ENCODE data around the gene PITX3. TPM values are rescaled to one million over a fixed set of nuclear protein-coding genes. Genes with fewer than 3 reads are reported as not detected.

PITX3 gene
- total and polyA plus RNA-seq, 2 experiments from 2014 or later = not detected

DNA sequence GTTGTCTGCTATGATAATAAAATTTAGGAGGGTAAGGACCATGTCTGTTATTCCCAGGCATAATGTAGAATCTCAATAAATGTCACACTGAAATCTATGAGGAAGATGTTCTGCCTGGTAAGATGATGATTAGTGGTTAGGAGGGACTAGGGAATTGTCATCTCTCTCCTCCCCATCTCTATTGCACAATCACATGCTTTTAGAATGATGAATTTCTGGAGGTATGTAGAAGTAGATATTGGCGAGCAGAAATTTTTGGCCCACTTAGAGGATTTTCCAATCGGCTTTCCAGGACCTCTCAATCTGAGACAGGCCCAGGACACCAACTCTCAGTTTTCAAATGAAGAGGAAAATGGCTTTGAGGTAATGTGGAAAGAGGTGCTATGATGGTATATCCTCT lies 2.0 kb upstream of the PITX3 start:
- peaks cover 25% of the 10 kb centered on the region for H3F3A ChIP-seq (ENCODE audit: insufficient read depth)
- H3K27ac ChIP-seq = peak overlapping the region; percentile 39; the same call in 1 of the 2 replicates
- 2 to 3% methylated on average over 2 of the region's 2 CpGs for WGBS, 2 experiments (ENCODE audit: low coverage in 1 of 2, low lambda C conversion rate in 2 of 2, missing lambda C conversion rate in 2 of 2)
- in situ Hi-C loops (cut with MboI) = no loop called here
- H3K36me3 ChIP-seq (ENCODE audit: low read depth) = no peaks in the 10 kb centered on the region; the same call in 1 of the 2 replicates
- peak; percentile 89 for DNase-seq
- peak overlapping the region; percentile 50 for H3K4me2 ChIP-seq (ENCODE audit: unreplicated experiment)
- H3K4me3 ChIP-seq = no peak overlapping the region
- no peak overlapping the region for H3K9ac ChIP-seq
- no peak overlapping the region for H2AFZ ChIP-seq
- peaks cover 29% of the 10 kb centered on the region for H3K79me2 ChIP-seq (ENCODE audit: insufficient read depth)
- peaks cover 30% of the 10 kb centered on the region for H3K4me1 ChIP-seq (ENCODE audit: insufficient read depth)
- no peaks in the 10 kb centered on the region for H3K9me2 ChIP-seq (ENCODE audit: insufficient read depth)
- H3K27me3 ChIP-seq (replicated peaks; ENCODE audit: insufficient read depth) = no peaks in the 10 kb centered on the region
- no peak for TF ChIP-seq EZH2phosphoT487 (IDR thresholded peaks at IDR 0.05; ENCODE audit: insufficient read depth, low read depth)
- no peaks in the 10 kb centered on the region for H3K9me3 ChIP-seq (ENCODE audit: low read depth)
- peaks cover 12% of the 10 kb centered on the region for H4K20me1 ChIP-seq (ENCODE audit: insufficient read depth)

DNA sequence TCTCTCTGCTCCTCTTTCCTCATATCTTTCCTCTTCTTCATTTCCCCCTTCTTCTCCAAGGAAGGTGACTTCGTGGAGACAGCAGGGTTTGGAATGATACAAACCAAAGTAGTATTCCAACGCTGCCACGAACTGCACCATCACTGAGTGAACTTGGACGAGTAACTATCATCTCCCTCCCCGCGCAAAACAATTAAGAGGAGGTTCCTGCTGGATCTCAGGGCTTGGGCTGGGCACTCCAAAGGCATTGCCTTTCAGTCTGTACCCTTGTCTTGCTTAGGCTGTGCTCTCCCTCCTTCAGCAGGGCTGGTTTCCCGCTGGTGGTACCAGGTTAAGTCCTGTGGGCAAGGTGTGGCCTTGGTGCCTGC lies 790 bp upstream of the PITX3 start:
- peak overlapping the region; percentile 29 for H3K27ac ChIP-seq
- H3K79me2 ChIP-seq (ENCODE audit: insufficient read depth) = peaks cover 17% of the 10 kb centered on the region
- peaks cover 18% of the 10 kb centered on the region for H3K4me1 ChIP-seq (ENCODE audit: insufficient read depth)
- H3K9me3 ChIP-seq (ENCODE audit: low read depth) = no peaks in the 10 kb centered on the region
- in situ Hi-C loops (cut with MboI) = no loop called here
- H3K36me3 ChIP-seq (ENCODE audit: low read depth) = no peaks in the 10 kb centered on the region
- no peaks in the 10 kb centered on the region; the same call in 1 of the 2 replicates for H4K20me1 ChIP-seq (ENCODE audit: insufficient read depth)
- TF ChIP-seq EZH2 (IDR thresholded peaks at IDR 0.05; ENCODE audit: insufficient read depth, poor library complexity, severe bottlenecking) (no peak), EZH2phosphoT487 (IDR thresholded peaks at IDR 0.05; ENCODE audit: insufficient read depth, low read depth) (no peak)
- peak; percentile 52 for DNase-seq
- peak overlapping the region; percentile 85 for H2AFZ ChIP-seq
- WGBS, 2 experiments (ENCODE audit: low coverage in 1 of 2, low lambda C conversion rate in 2 of 2, missing lambda C conversion rate in 2 of 2) = 6 to 8% methylated on average over 7 of the region's 7 CpGs
- peak overlapping the region; percentile 83 for H3K4me3 ChIP-seq
- H3K9me2 ChIP-seq (ENCODE audit: insufficient read depth) = no peaks in the 10 kb centered on the region
- H3K27me3 ChIP-seq (replicated peaks; ENCODE audit: insufficient read depth) = no peaks in the 10 kb centered on the region
- H3K9ac ChIP-seq = peak overlapping the region; percentile 76
- peak overlapping the region; percentile 93 for H3K4me2 ChIP-seq (ENCODE audit: unreplicated experiment)
- H3F3A ChIP-seq (ENCODE audit: insufficient read depth) = peaks cover 25% of the 10 kb centered on the region

DNA sequence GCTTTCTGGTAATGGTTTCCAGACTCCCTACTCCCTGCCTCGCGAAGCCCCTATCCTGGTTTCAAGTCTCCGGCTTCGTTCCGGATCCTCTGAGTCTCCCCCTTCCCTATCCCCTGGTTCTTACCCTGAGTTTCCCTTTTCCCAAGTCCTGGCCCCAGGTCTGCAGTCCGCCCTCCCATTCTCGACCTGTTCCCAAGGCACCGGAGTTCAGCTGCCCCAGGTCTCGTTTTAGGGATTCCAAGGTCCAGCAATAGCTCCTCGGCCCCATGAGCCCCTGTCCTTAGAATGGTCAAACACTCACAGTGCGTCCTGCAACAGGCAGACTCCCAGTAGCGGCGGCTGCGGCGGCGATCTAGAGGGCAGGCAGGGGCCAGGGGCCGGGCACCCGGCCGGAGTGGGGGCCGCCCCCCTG lies 274 bp downstream of the PITX3 start:
- WGBS, 2 experiments (ENCODE audit: low coverage in 1 of 2, low lambda C conversion rate in 2 of 2, missing lambda C conversion rate in 2 of 2) = 5 to 7% methylated on average over 16 to 19 of the region's 20 CpGs
- Histone ChIP-seq H2AFZ (peak overlapping the region; percentile 85), H3K27me3 (replicated peaks; ENCODE audit: insufficient read depth) (no peaks in the 10 kb centered on the region), H3K79me2 (ENCODE audit: insufficient read depth) (peaks cover 6% of the 10 kb centered on the region), H3K4me1 (ENCODE audit: insufficient read depth) (peaks cover 12% of the 10 kb centered on the region), H3K27ac (no peak overlapping the region), H3K9me3 (ENCODE audit: low read depth) (no peaks in the 10 kb centered on the region), H3K36me3 (ENCODE audit: low read depth) (no peaks in the 10 kb centered on the region), H3K4me2 (ENCODE audit: unreplicated experiment) (peak overlapping the region; percentile 93), H3K9me2 (ENCODE audit: insufficient read depth) (no peaks in the 10 kb centered on the region), H4K20me1 (ENCODE audit: insufficient read depth) (no peaks in the 10 kb centered on the region; the same call in 1 of the 2 replicates), H3F3A (ENCODE audit: insufficient read depth) (peaks cover 24% of the 10 kb centered on the region), H3K4me3 (peak overlapping the region; percentile 83), H3K9ac (peak overlapping the region; percentile 76; the same call in 1 of the 2 replicates)
- no peak for TF ChIP-seq EZH2 (IDR thresholded peaks at IDR 0.05; ENCODE audit: insufficient read depth, poor library complexity, severe bottlenecking)
- TF ChIP-seq EZH2phosphoT487 (IDR thresholded peaks at IDR 0.05; ENCODE audit: insufficient read depth, low read depth) = no peak
- in situ Hi-C loops (cut with MboI) = no loop called here
- DNase-seq = no peak

DNA sequence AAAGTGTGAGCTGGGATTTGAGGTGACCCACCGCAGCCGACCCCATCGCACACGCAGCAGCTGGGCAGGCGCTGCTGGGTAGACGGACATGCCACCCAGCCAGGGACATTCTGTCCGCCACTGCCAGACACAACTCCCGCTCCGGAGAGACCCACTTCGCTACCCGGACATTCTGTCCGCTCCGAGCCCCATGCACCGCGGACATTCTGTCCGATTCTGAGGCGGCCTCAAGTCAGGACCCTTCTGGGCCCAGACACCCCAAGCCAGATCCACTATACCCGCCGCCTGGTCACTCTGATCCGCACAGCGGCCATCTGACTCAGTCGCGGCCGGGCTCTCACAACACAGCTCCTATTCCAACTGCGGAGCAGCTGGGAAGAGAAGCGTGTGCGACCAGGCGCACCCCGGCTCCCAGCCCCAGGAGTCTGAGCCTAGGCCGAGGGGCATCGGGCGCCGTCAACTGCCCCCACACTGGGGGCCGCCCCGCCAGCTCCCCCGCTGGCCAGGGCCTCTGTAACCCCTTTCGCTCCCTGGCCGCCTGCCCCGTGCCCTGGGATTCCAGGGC lies 763 bp downstream of the PITX3 start:
- Histone ChIP-seq H3K27ac (no peak overlapping the region), H3K79me2 (ENCODE audit: insufficient read depth) (peaks cover 2% of the 10 kb centered on the region), H4K20me1 (ENCODE audit: insufficient read depth) (no peaks in the 10 kb centered on the region), H3K4me1 (ENCODE audit: insufficient read depth) (peaks cover 12% of the 10 kb centered on the region), H3K9ac (no peak overlapping the region; the same call in 1 of the 2 replicates), H3K36me3 (ENCODE audit: low read depth) (no peaks in the 10 kb centered on the region), H3K27me3 (replicated peaks; ENCODE audit: insufficient read depth) (no peaks in the 10 kb centered on the region), H3K4me3 (peak overlapping the region; percentile 83), H3K9me3 (ENCODE audit: low read depth) (no peaks in the 10 kb centered on the region), H3K4me2 (ENCODE audit: unreplicated experiment) (peak overlapping the region; percentile 93), H3F3A (ENCODE audit: insufficient read depth) (peaks cover 21% of the 10 kb centered on the region), H3K9me2 (ENCODE audit: insufficient read depth) (no peaks in the 10 kb centered on the region), H2AFZ (peak overlapping the region; percentile 85)
- DNase-seq = peak; percentile 38
- TF ChIP-seq EZH2 (IDR thresholded peaks at IDR 0.05; ENCODE audit: insufficient read depth, poor library complexity, severe bottlenecking) (no peak), EZH2phosphoT487 (IDR thresholded peaks at IDR 0.05; ENCODE audit: insufficient read depth, low read depth) (no peak)
- WGBS, 2 experiments (ENCODE audit: low coverage in 1 of 2, low lambda C conversion rate in 2 of 2, missing lambda C conversion rate in 2 of 2) = 51 to 52% methylated on average over 34 to 39 of the region's 39 CpGs
- in situ Hi-C loops (cut with MboI) = no loop called here

Data from GM23248 (cell line).